HG03097 (cell line): ENCODE measurements around the gene SELENOM.
A peak's percentile ranks its signal among the peaks of the same experiment; 100 is the strongest.
"Not testable (repeated sequence)": the region's sequence is repeated elsewhere in the genome, so short reads cannot be mapped to it uniquely, and the experiment has no call there.

Experiments
- ATAC-seq: cut with Tn5 transposase; IDR thresholded peaks from one replicate; pipeline ENCODE4 v1.9.1; 2021; ENCODE audit not compliant: unreplicated experiment, low FRiP score

Gene SELENOM

GRCh38 chr22:31080848-31081649 is 26.3 kb downstream of the SELENOM start, which contains the start of gene SMTN:
Gene SMTN, plus strand, starts transcription at chr22:31081318. Its CDS starts 1,941 bp downstream, at chr22:31083259.
- peak; percentile 61 for ATAC-seq

GRCh38 chr22:31080164-31080847 is 27.1 kb downstream of the SELENOM start:
- ATAC-seq, result no peak

GRCh38 chr22:31079095-31079642 is 28.2 kb downstream of the SELENOM start:
- ATAC-seq, result no peak

- ATAC-seq, result not testable (repeated sequence)
These were observed 29.0 kb downstream of the SELENOM start for GRCh38 chr22:31078389-31078788.

GRCh38 chr22:31077681-31078080 is 29.7 kb downstream of the SELENOM start:
- ATAC-seq, result no peak

GRCh38 chr22:31075961-31076360 is 31.4 kb downstream of the SELENOM start:
- no peak for ATAC-seq

- not testable (repeated sequence) for ATAC-seq
These were observed 33.7 kb downstream of the SELENOM start for GRCh38 chr22:31073545-31074145.

- not testable (repeated sequence) for ATAC-seq
These were observed 34.2 kb downstream of the SELENOM start for GRCh38 chr22:31073125-31073524.

GRCh38 chr22:31069691-31070314 is 37.6 kb downstream of the SELENOM start:
- ATAC-seq, result not testable (repeated sequence)

- no peak for ATAC-seq
These were observed 38.4 kb downstream of the SELENOM start for GRCh38 chr22:31068970-31069369.

GRCh38 chr22:31064369-31064768 is 43.0 kb downstream of the SELENOM start:
- ATAC-seq, result no peak

GRCh38 chr22:31062566-31063230 is 44.7 kb downstream of the SELENOM start:
- ATAC-seq, result no peak

- not testable (repeated sequence) for ATAC-seq
These were observed 47.7 kb downstream of the SELENOM start for GRCh38 chr22:31059663-31060062.

- no peak for ATAC-seq
These were observed 50.3 kb downstream of the SELENOM start for GRCh38 chr22:31056986-31057599.

- no peak for ATAC-seq
These were observed 51.7 kb downstream of the SELENOM start for GRCh38 chr22:31055635-31056159.

- ATAC-seq, result no peak
These were observed 52.2 kb downstream of the SELENOM start for GRCh38 chr22:31055117-31055634.
